ENCODE data around the gene GTF3C5.

GRCh38 chr9:133065070-133065388 is 34.2 kb downstream of the GTF3C5 start:
- TF ChIP-seq, protein P1, sequence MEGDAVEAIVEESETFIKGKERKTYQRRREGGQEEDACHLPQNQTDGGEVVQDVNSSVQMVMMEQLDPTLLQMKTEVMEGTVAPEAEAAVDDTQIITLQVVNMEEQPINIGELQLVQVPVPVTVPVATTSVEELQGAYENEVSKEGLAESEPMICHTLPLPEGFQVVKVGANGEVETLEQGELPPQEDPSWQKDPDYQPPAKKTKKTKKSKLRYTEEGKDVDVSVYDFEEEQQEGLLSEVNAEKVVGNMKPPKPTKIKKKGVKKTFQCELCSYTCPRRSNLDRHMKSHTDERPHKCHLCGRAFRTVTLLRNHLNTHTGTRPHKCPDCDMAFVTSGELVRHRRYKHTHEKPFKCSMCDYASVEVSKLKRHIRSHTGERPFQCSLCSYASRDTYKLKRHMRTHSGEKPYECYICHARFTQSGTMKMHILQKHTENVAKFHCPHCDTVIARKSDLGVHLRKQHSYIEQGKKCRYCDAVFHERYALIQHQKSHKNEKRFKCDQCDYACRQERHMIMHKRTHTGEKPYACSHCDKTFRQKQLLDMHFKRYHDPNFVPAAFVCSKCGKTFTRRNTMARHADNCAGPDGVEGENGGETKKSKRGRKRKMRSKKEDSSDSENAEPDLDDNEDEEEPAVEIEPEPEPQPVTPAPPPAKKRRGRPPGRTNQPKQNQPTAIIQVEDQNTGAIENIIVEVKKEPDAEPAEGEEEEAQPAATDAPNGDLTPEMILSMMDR (conservative IDR thresholded peaks at IDR 0.05), result no peak
- TF ChIP-seq EZH2 (IDR thresholded peaks at IDR 0.05; ENCODE audit: low read depth), result no peak

All from PC-9 (cell line).